K562 (cell line): ENCODE data around the gene ERC2. TPM values are rescaled to one million over a fixed set of nuclear protein-coding genes. Genes with fewer than 3 reads are reported as not detected.

Experiments used
- BRD9 ChIP-seq: fragments of 450-650 bp; IDR thresholded peaks from 2 replicates; pipeline ENCODE4 v1.6.1; 2018; ENCODE audit warnings: low read depth; ENCODE audit not compliant: partially characterized antibody
- CTBP1 ChIP-seq: fragments of 450-650 bp; IDR thresholded peaks from 2 replicates; pipeline ENCODE4 v1.6.1; 2016; ENCODE audit warnings: borderline replicate concordance
- CTCF ChIP-seq, 3 experiments: IDR thresholded peaks in 2 of 3; conservative IDR thresholded peaks in 1 of 3; 2 replicates each; pipeline ENCODE4 v1.5.1; 2011 to 2012; ENCODE audit warnings: low read length in 3 of 3, mild to moderate bottlenecking in 3 of 3, control low read depth in 2 of 3, improper control_type of control experiment in 1 of 3, inconsistent platforms in 1 of 3, low read depth in 1 of 3, mixed read lengths in 1 of 3, moderate library complexity in 1 of 3; ENCODE audit not compliant: insufficient read depth in 2 of 3
- HBP1 ChIP-seq: fragments of 450-650 bp; formaldehyde crosslinking; IDR thresholded peaks from 2 replicates; pipeline ENCODE4 v1.4.0; 2022; ENCODE audit warnings: missing genetic modification characterization
- MGA ChIP-seq: fragments of 450-650 bp; IDR thresholded peaks from 2 replicates; pipeline ENCODE4 v1.6.1; 2016; ENCODE audit warnings: mild to moderate bottlenecking, moderate library complexity
- SIN3B ChIP-seq: fragments of 450-650 bp; IDR thresholded peaks from 2 replicates; pipeline ENCODE4 v1.6.1; 2017; ENCODE audit warnings: low read depth, mild to moderate bottlenecking, moderate library complexity
- SRSF7 ChIP-seq: fragments of 200-400 bp; formaldehyde crosslinking; optimal IDR thresholded peaks from 2 replicates; pipeline ENCODE3; 2017; ENCODE audit warnings: mild to moderate bottlenecking, low read depth, low read length
- ZBTB9 ChIP-seq: fragments of 450-650 bp; formaldehyde crosslinking; IDR thresholded peaks from 2 replicates; pipeline ENCODE4 v1.4.0; 2020; ENCODE audit warnings: mild to moderate bottlenecking, moderate library complexity
- ZNF277 ChIP-seq: fragments of 250-450 bp; sonication (Bioruptor Pico); IDR thresholded peaks from 2 replicates; pipeline ENCODE4 v1.8.0; 2022; ENCODE audit warnings: inconsistent platforms, mild to moderate bottlenecking, moderate library complexity, borderline replicate concordance
- polyA plus RNA-seq, 8 experiments: library from polyadenylated mRNA; depleted of rRNA in 4 of 8; stranded (reverse) in 5 of 8; unstranded in 3 of 8; fragments of >200 nt; fragmentation: Nextera tagmentation in 2 of 8; fragmentation: Illumina TruSeq in 1 of 8; extraction: Ambion mirVana in 2 of 8; extraction: Trizol in 1 of 8; gene quantifications; 2 replicates each; pipeline versions ENCODE4 v1.2.1 to v1.2.3, GENCODE V29; 2011 to 2014; ENCODE audit warnings: inconsistent platforms in 1 of 8, missing spikeins in 1 of 8
- total RNA-seq, 7 experiments: library from RNA; depleted of rRNA in 6 of 7; stranded (reverse); fragments of >200 nt in 6 of 7; fragmentation: Illumina TruSeq in 2 of 7; extraction: Trizol in 2 of 7; gene quantifications; 2 replicates each; pipeline versions ENCODE4 v1.2.1 to v1.2.3, GENCODE V29; 2011 to 2021; ENCODE audit warnings: low replicate concordance in 1 of 7

The ERC2 gene
- total and polyA plus RNA-seq, 9 of the 15 experiments (the other 6 are each of a cell fraction or from before 2014, with no cell fraction given): 0.04 to 0.18 (median 0.07) TPM; not detected in 2

- TF ChIP-seq ZNF277 (no peak), BRD9 (no peak), CTCF (IDR thresholded peaks at IDR 0.05 in 2 of 3, conservative IDR thresholded peaks at IDR 0.05 in 1 of 3; ENCODE audit: insufficient read depth in 2 of 3, low read depth in 1 of 3, low read length in 3 of 3) (peak; percentile 8 to 41 (median 20); a peak in 2 of 6 replicates), SIN3B (no peak), HBP1 (CRISPR knock-in tag) (no peak), CTBP1 (no peak), SRSF7 (no peak), MGA (0 out of 2 replicates have a peak, but pooled peaks have one; percentile 55), ZBTB9 (CRISPR knock-in tag) (no peak)
These were observed 858.9 kb downstream of the ERC2 start (continued) for GRCh38 chr3:55609230-55609827.
